ENCODE measurements around the gene SLK.

Gene SLK

DNA sequence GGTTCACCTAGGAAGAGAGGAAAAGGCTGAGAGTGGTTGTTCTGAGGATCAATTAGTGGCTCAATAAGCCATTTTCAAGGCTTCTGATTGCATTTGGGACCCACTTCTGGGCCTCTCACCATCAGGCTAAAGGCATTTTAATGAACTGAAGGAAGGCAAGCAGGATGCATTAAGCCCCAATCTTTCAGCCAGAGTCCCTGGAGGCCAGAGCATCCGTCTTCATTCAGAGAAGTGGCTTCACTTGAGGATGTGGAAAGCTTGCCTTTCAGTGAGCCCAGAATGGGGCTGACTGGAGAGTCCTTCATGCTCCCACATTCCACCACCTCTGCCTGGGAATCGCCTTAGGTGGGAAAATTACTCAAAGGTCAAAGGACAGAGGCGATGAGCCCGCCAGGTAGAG, 76.9 kb downstream of the SLK start:
- no peak for DNase-seq (ENCODE audit: low spot score)

GRCh38 chr10:104045151-104046089, 78.5 kb downstream of the SLK start:
- TF ChIP-seq, protein P1, sequence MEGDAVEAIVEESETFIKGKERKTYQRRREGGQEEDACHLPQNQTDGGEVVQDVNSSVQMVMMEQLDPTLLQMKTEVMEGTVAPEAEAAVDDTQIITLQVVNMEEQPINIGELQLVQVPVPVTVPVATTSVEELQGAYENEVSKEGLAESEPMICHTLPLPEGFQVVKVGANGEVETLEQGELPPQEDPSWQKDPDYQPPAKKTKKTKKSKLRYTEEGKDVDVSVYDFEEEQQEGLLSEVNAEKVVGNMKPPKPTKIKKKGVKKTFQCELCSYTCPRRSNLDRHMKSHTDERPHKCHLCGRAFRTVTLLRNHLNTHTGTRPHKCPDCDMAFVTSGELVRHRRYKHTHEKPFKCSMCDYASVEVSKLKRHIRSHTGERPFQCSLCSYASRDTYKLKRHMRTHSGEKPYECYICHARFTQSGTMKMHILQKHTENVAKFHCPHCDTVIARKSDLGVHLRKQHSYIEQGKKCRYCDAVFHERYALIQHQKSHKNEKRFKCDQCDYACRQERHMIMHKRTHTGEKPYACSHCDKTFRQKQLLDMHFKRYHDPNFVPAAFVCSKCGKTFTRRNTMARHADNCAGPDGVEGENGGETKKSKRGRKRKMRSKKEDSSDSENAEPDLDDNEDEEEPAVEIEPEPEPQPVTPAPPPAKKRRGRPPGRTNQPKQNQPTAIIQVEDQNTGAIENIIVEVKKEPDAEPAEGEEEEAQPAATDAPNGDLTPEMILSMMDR (IDR thresholded peaks at IDR 0.05), result no peak
- DNase-seq (ENCODE audit: low spot score), result no peak
- Histone ChIP-seq H3K27ac (no peak overlapping the region), H3K4me3 (no peak overlapping the region)

More for the DNA sequence above, 76.9 kb downstream of the SLK start:
- TF ChIP-seq, protein P1 (IDR thresholded peaks at IDR 0.05), result no peak
- Histone ChIP-seq H3K27ac (no peak overlapping the region), H3K4me3 (no peak overlapping the region)

DNA sequence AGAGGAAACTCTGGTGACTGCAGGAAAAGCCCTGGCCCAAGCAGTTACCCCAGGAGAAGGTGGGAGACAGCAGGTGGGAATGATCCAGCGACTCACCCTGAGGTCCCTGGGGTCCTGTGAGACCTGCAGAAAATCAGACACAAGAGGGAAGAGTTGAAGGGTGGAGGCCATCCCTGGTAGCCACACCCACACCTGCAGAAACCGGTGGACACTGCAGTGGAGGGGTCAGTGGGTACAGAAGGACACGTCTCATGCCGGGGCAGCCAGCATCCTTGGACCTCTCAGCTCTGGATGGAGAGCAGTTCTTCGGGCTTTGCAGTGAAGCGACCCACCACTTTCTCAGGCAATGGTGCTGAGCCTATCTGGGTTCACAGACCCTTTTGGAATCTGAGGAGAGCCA, 79.7 kb downstream of the SLK start:
- DNase-seq (ENCODE audit: low spot score), result no peak
- TF ChIP-seq, protein P1 (IDR thresholded peaks at IDR 0.05), result no peak
- no peak overlapping the region for H3K27ac ChIP-seq

GRCh38 chr10:104049504-104050250, 82.7 kb downstream of the SLK start:
- TF ChIP-seq, protein P1 (IDR thresholded peaks at IDR 0.05), result no peak
- peak; percentile 26 for DNase-seq (ENCODE audit: low spot score)
- H3K4me3 ChIP-seq, result no peak overlapping the region
- no peak overlapping the region for H3K27ac ChIP-seq

More for the DNA sequence above, 79.7 kb downstream of the SLK start:
- H3K4me3 ChIP-seq, result no peak overlapping the region

GRCh38 chr10:104052431-104052830, 85.5 kb downstream of the SLK start:
- TF ChIP-seq, protein P1 (IDR thresholded peaks at IDR 0.05), result no peak
- no peak overlapping the region for H3K4me3 ChIP-seq
- H3K27ac ChIP-seq, result no peak overlapping the region
- no peak for DNase-seq (ENCODE audit: low spot score)

- no peak overlapping the region for H3K27ac ChIP-seq
- no peak overlapping the region for H3K4me3 ChIP-seq
- TF ChIP-seq, protein P1 (IDR thresholded peaks at IDR 0.05), result no peak
- DNase-seq (ENCODE audit: low spot score), result no peak
Measured at GRCh38 chr10:104053201-104053600, 86.3 kb downstream of the SLK start.
